Breast epithelium (tissue), 3 donors: ENCODE data around the gene SLC36A4.

Experiments
- POLR2AphosphoS5 ChIP-seq, 3 donors: sonication (generic); formaldehyde crosslinking; IDR thresholded peaks; one replicate each; pipeline ENCODE4 v1.6.1; 2017; ENCODE audit warnings: antibody characterized with exemption in 3 of 3
- TF ChIP-seq, protein P1 (sequence below), 3 donors: fragments of 450-650 bp; IDR thresholded peaks; one replicate each; pipeline ENCODE4 v1.5.1; 2016 to 2017; ENCODE audit warnings: antibody characterized with exemption in 3 of 3, mild to moderate bottlenecking in 3 of 3, moderate library complexity in 3 of 3

DNA sequence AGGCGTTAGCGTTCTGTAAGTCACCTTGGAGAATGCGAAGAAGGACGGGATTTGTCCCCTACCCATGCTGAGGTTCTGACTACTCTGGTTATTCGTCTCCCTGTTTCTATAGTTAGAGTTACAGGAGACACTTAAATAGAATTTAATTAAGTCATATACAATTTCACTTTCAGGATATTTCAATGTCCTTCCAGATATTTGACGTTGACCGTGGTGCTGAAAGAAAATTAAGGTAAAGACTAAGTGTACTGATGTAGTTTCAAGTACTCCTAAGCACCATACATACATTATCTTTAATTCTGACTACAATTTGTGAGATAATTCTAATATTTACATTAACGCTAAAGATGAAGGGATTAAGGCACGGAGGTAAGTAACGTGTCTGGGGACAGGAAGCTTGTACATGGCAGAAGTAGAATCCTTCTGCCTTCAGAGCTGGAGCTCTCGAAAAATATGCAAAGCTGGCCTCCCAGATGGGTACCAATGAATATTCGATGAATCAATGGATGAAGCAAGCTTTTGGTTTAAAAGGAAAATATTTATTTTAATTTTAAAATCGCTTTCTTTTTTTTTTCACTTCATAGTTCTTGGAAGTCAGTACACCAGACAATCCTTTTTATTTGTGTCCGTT, 539 bp upstream of the SLC36A4 start:
- TF ChIP-seq, protein P1, sequence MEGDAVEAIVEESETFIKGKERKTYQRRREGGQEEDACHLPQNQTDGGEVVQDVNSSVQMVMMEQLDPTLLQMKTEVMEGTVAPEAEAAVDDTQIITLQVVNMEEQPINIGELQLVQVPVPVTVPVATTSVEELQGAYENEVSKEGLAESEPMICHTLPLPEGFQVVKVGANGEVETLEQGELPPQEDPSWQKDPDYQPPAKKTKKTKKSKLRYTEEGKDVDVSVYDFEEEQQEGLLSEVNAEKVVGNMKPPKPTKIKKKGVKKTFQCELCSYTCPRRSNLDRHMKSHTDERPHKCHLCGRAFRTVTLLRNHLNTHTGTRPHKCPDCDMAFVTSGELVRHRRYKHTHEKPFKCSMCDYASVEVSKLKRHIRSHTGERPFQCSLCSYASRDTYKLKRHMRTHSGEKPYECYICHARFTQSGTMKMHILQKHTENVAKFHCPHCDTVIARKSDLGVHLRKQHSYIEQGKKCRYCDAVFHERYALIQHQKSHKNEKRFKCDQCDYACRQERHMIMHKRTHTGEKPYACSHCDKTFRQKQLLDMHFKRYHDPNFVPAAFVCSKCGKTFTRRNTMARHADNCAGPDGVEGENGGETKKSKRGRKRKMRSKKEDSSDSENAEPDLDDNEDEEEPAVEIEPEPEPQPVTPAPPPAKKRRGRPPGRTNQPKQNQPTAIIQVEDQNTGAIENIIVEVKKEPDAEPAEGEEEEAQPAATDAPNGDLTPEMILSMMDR (IDR thresholded peaks at IDR 0.05): no peak
- TF ChIP-seq POLR2AphosphoS5 (IDR thresholded peaks at IDR 0.05): no peak
